Mesodermal cell (in vitro differentiated cells): ENCODE results near the gene CLIC1.
A peak's percentile ranks its signal among the peaks of the same experiment; 100 is the strongest.

ENCODE experiments used
- H3K27ac ChIP-seq: 2 replicates; pipeline ENCODE4 v1.7.0; 2013; ENCODE audit warnings: mild to moderate bottlenecking, low read depth, low read length, moderate library complexity; ENCODE audit not compliant: severe bottlenecking
- H3K36me3 ChIP-seq: 2 replicates; pipeline ENCODE4 v1.7.1; 2013; ENCODE audit warnings: mild to moderate bottlenecking, low read length, moderate library complexity; ENCODE audit not compliant: control insufficient read depth, insufficient read depth
- H3K4me1 ChIP-seq: one replicate; pipeline ENCODE4 v1.7.1; 2013; ENCODE audit warnings: mild to moderate bottlenecking, low read length; ENCODE audit not compliant: insufficient read depth, control insufficient read depth, poor library complexity, severe bottlenecking
- H3K4me3 ChIP-seq: 2 replicates; pipeline ENCODE4 v1.7.0; 2013; ENCODE audit warnings: low read length, control low read depth, mild to moderate bottlenecking; ENCODE audit not compliant: insufficient read depth, poor library complexity, severe bottlenecking; ENCODE audit errors: extremely low read depth
- H3K9me3 ChIP-seq: 2 replicates; pipeline ENCODE4 v1.7.1; 2013; ENCODE audit warnings: mild to moderate bottlenecking, low read length, moderate library complexity; ENCODE audit not compliant: control insufficient read depth
- WGBS, 2 experiments: methylation state at CpG; one replicate each; pipeline ENCODE4 v1.1.5; 2013; ENCODE audit warnings: missing lambda C conversion rate in 2 of 2; ENCODE audit not compliant: insufficient coverage in 2 of 2; 5-methylcytosine and 5-hydroxymethylcytosine counted together

Gene CLIC1

GRCh38 chr6:31750411-31751022, 14.2 kb upstream of the CLIC1 start:
- H3K36me3 ChIP-seq, result peaks cover 9% of the 10 kb centered on the region
- no peak overlapping the region for H3K27ac ChIP-seq
- WGBS, 2 experiments, result 94 to 96% methylated on average over 5 to 6 of the region's 7 CpGs
- H3K4me1 ChIP-seq, result peaks cover 12% of the 10 kb centered on the region
- no peaks in the 10 kb centered on the region for H3K9me3 ChIP-seq
- no peak overlapping the region for H3K4me3 ChIP-seq

GRCh38 chr6:31749301-31750036, 13.1 kb upstream of the CLIC1 start:
- Histone ChIP-seq H3K4me1 (peaks cover 12% of the 10 kb centered on the region), H3K36me3 (peaks cover 12% of the 10 kb centered on the region)
- WGBS, 2 experiments, result 95 to 97% methylated on average over 4 to 5 of the region's 8 CpGs

GRCh38 chr6:31744422-31744821, 8.1 kb upstream of the CLIC1 start:
- Histone ChIP-seq H3K27ac (no peak overlapping the region), H3K4me3 (no peak overlapping the region), H3K36me3 (peaks cover 45% of the 10 kb centered on the region), H3K9me3 (no peaks in the 10 kb centered on the region), H3K4me1 (peaks cover 16% of the 10 kb centered on the region)
- 83 to 100% methylated on average over 1 of the region's 1 CpG for WGBS, 2 experiments

More at GRCh38 chr6:31749301-31750036, 13.1 kb upstream of the CLIC1 start:
- no peaks in the 10 kb centered on the region for H3K9me3 ChIP-seq
- no peak overlapping the region for H3K4me3 ChIP-seq
- no peak overlapping the region for H3K27ac ChIP-seq

- peaks cover 29% of the 10 kb centered on the region for H3K4me1 ChIP-seq
- no peak overlapping the region for H3K4me3 ChIP-seq
- WGBS, 2 experiments, result 91 to 98% methylated on average over 3 of the region's 3 CpGs
- H3K9me3 ChIP-seq, result no peaks in the 10 kb centered on the region
- H3K27ac ChIP-seq, result no peak overlapping the region
- H3K36me3 ChIP-seq, result peaks cover 45% of the 10 kb centered on the region
Observed at GRCh38 chr6:31742894-31743293, 6.6 kb upstream of the CLIC1 start.

- H3K9me3 ChIP-seq, result no peaks in the 10 kb centered on the region
- 93% methylated on average over 2 of the region's 2 CpGs; no CpG with 5 or more reads in 1 of the 2 experiments for WGBS, 2 experiments
- no peak overlapping the region for H3K4me3 ChIP-seq
- H3K4me1 ChIP-seq, result peaks cover 32% of the 10 kb centered on the region
- peaks cover 36% of the 10 kb centered on the region for H3K36me3 ChIP-seq
- no peak overlapping the region for H3K27ac ChIP-seq
Observed at GRCh38 chr6:31741815-31742214, 5.5 kb upstream of the CLIC1 start.

GRCh38 chr6:31740397-31741223, 4.3 kb upstream of the CLIC1 start:
- H3K4me1 ChIP-seq, result peaks cover 33% of the 10 kb centered on the region
- H3K27ac ChIP-seq, result peak overlapping the region; percentile 67
- H3K36me3 ChIP-seq, result peaks cover 36% of the 10 kb centered on the region
- no peaks in the 10 kb centered on the region for H3K9me3 ChIP-seq
- peak overlapping the region; percentile 72 for H3K4me3 ChIP-seq
- WGBS, 2 experiments, result 45 to 50% methylated on average over 28 of the region's 29 CpGs

- Histone ChIP-seq H3K36me3 (peaks cover 36% of the 10 kb centered on the region), H3K4me3 (peak within 1 kb of the TSS; percentile 72), H3K27ac (peak within 1 kb of the TSS; percentile 82), H3K4me1 (peaks cover 33% of the 10 kb centered on the region), H3K9me3 (no peaks in the 10 kb centered on the region)
- WGBS, 2 experiments, result 3 to 6% methylated on average over 33 to 46 of the region's 58 CpGs
Observed at GRCh38 chr6:31739639-31740396, 3.5 kb upstream of the CLIC1 start, which contains the start of gene MSH5. MSH5 (plus strand) TSS chr6:31740005; CDS start chr6:31740467, 462 bp downstream.

GRCh38 chr6:31737991-31738979, 2.0 kb upstream of the CLIC1 start:
- Histone ChIP-seq H3K36me3 (peaks cover 38% of the 10 kb centered on the region), H3K4me3 (peak overlapping the region; percentile 98), H3K9me3 (no peaks in the 10 kb centered on the region), H3K27ac (peak overlapping the region; percentile 98), H3K4me1 (peaks cover 39% of the 10 kb centered on the region)
- 49 to 57% methylated on average over 4 of the region's 6 CpGs for WGBS, 2 experiments

GRCh38 chr6:31737315-31737990, 1.1 kb upstream of the CLIC1 start:
- WGBS, 2 experiments, result 31 to 38% methylated on average over 3 to 5 of the region's 7 CpGs
- Histone ChIP-seq H3K4me1 (peaks cover 40% of the 10 kb centered on the region), H3K27ac (peak overlapping the region; percentile 98), H3K9me3 (no peaks in the 10 kb centered on the region), H3K4me3 (peak overlapping the region; percentile 98), H3K36me3 (peaks cover 38% of the 10 kb centered on the region)
